RWPE2 (cell line): Measurements from ENCODE around the gene RHEB.

Source experiments
- ATAC-seq: fragments of 200-7000 bp; cut with Tn5 transposase; 3 replicates; pipeline ENCODE4 v1.9.1; 2021; ENCODE audit warnings: low read depth
- DNase-seq: peaks from one replicate; pipeline ENCODE4 v3.0.0-alpha.2; 2020; ENCODE audit warnings: low spot score
- H3K27ac ChIP-seq: fragments of 450-650 bp; 2 replicates; pipeline ENCODE4 v1.5.1; 2017; ENCODE audit warnings: mild to moderate bottlenecking; ENCODE audit not compliant: poor library complexity, severe bottlenecking
- H3K27me3 ChIP-seq: fragments of 250-450 bp; sonication (Bioruptor Pico); 2 replicates; pipeline ENCODE4 v1.5.1; 2021; ENCODE audit warnings: mild to moderate bottlenecking, moderate library complexity; ENCODE audit not compliant: insufficient read depth, poor library complexity, severe bottlenecking
- H3K36me3 ChIP-seq: fragments of 250-450 bp; sonication (Bioruptor Pico); 2 replicates; pipeline ENCODE4 v1.5.1; 2020; ENCODE audit warnings: low read depth, mild to moderate bottlenecking, moderate library complexity
- H3K4me1 ChIP-seq: fragments of 250-450 bp; sonication (Bioruptor Pico); 2 replicates; pipeline ENCODE4 v1.5.1; 2021; ENCODE audit warnings: mild to moderate bottlenecking, moderate library complexity; ENCODE audit not compliant: insufficient read depth, poor library complexity, severe bottlenecking
- H3K4me3 ChIP-seq: fragments of 250-450 bp; sonication (Bioruptor Pico); 2 replicates; pipeline ENCODE4 v1.5.1; 2021; ENCODE audit warnings: mild to moderate bottlenecking, moderate library complexity; ENCODE audit not compliant: severe bottlenecking
- H3K9me3 ChIP-seq: fragments of 250-450 bp; sonication (Bioruptor Pico); 2 replicates; pipeline ENCODE4 v1.5.1; 2021; ENCODE audit warnings: mild to moderate bottlenecking, moderate library complexity; ENCODE audit not compliant: severe bottlenecking
- TF ChIP-seq, protein P1 (sequence below): fragments of 450-650 bp; IDR thresholded peaks from one replicate; pipeline ENCODE4 v1.5.1; 2017; ENCODE audit warnings: mild to moderate bottlenecking, moderate library complexity; ENCODE audit not compliant: poor library complexity, severe bottlenecking

The RHEB gene

GRCh38 chr7:151468217-151469018, 51.3 kb downstream of the RHEB start:
- peaks cover 70% of the 10 kb centered on the region for H3K36me3 ChIP-seq
- H3K9me3 ChIP-seq = no peaks in the 10 kb centered on the region
- no peak for ATAC-seq
- no peak for DNase-seq
- H3K27me3 ChIP-seq = no peaks in the 10 kb centered on the region
- no peaks in the 10 kb centered on the region for H3K4me1 ChIP-seq
- H3K27ac ChIP-seq = no peak overlapping the region
- no peak overlapping the region for H3K4me3 ChIP-seq
- TF ChIP-seq, protein P1, sequence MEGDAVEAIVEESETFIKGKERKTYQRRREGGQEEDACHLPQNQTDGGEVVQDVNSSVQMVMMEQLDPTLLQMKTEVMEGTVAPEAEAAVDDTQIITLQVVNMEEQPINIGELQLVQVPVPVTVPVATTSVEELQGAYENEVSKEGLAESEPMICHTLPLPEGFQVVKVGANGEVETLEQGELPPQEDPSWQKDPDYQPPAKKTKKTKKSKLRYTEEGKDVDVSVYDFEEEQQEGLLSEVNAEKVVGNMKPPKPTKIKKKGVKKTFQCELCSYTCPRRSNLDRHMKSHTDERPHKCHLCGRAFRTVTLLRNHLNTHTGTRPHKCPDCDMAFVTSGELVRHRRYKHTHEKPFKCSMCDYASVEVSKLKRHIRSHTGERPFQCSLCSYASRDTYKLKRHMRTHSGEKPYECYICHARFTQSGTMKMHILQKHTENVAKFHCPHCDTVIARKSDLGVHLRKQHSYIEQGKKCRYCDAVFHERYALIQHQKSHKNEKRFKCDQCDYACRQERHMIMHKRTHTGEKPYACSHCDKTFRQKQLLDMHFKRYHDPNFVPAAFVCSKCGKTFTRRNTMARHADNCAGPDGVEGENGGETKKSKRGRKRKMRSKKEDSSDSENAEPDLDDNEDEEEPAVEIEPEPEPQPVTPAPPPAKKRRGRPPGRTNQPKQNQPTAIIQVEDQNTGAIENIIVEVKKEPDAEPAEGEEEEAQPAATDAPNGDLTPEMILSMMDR = no peak

- no peak overlapping the region for H3K4me3 ChIP-seq
- TF ChIP-seq, protein P1 = no peak
- H3K27me3 ChIP-seq = no peaks in the 10 kb centered on the region
- peaks cover 15% of the 10 kb centered on the region for H3K9me3 ChIP-seq
- H3K27ac ChIP-seq = no peak overlapping the region
- H3K4me1 ChIP-seq = peaks cover 4% of the 10 kb centered on the region
- peaks cover 48% of the 10 kb centered on the region for H3K36me3 ChIP-seq
- DNase-seq (no peak), ATAC-seq (no peak)
Measured at GRCh38 chr7:151465169-151465568, 54.5 kb downstream of the RHEB start.

- peaks cover 12% of the 10 kb centered on the region for H3K4me1 ChIP-seq
- H3K36me3 ChIP-seq = peaks cover 25% of the 10 kb centered on the region
- H3K27ac ChIP-seq = no peak overlapping the region
- H3K4me3 ChIP-seq = no peak overlapping the region
- ATAC-seq (no peak), DNase-seq (no peak)
- no peaks in the 10 kb centered on the region for H3K27me3 ChIP-seq
- peaks cover 15% of the 10 kb centered on the region for H3K9me3 ChIP-seq
- TF ChIP-seq, protein P1 = no peak
Measured at GRCh38 chr7:151462306-151462779, 57.4 kb downstream of the RHEB start.

- DNase-seq = no peak
- Histone ChIP-seq H3K27me3 (no peaks in the 10 kb centered on the region), H3K36me3 (peaks cover 20% of the 10 kb centered on the region), H3K4me3 (no peak overlapping the region), H3K4me1 (peaks cover 12% of the 10 kb centered on the region), H3K27ac (no peak overlapping the region), H3K9me3 (peaks cover 15% of the 10 kb centered on the region)
- ATAC-seq = no peak
- TF ChIP-seq, protein P1 = no peak
Measured at GRCh38 chr7:151461942-151462230, 57.8 kb downstream of the RHEB start.

- TF ChIP-seq, protein P1 = no peak
- H3K9me3 ChIP-seq = peaks cover 15% of the 10 kb centered on the region
Measured at GRCh38 chr7:151461096-151461941, 58.4 kb downstream of the RHEB start.

More at GRCh38 chr7:151461096-151461941, 58.4 kb downstream of the RHEB start:
- peaks cover 16% of the 10 kb centered on the region for H3K36me3 ChIP-seq
- DNase-seq (no peak), ATAC-seq (no peak)
- no peak overlapping the region for H3K4me3 ChIP-seq
- no peaks in the 10 kb centered on the region for H3K27me3 ChIP-seq
- peak overlapping the region; percentile 44 for H3K27ac ChIP-seq
- peaks cover 12% of the 10 kb centered on the region for H3K4me1 ChIP-seq
